SK-N-SH (cell line): ENCODE measurements around the gene HHAT. TPM values are rescaled to one million over a fixed set of nuclear protein-coding genes. Genes with fewer than 3 reads are reported as not detected.

Experiments
- CTCF ChIA-PET: fragments of 300-600, 350-600 bp; formaldehyde crosslinking; extraction: SDS; loops from one replicate; lab custom pipeline; 2021; lab: Yijun Ruan, JAX
- POLR2A ChIA-PET: fragments of 350-600 bp; sonication (Branson Sonifier 250); formaldehyde crosslinking; extraction: SDS; loops from one replicate; lab custom pipeline; 2020; ENCODE audit warnings: antibody characterized with exemption, inconsistent platforms; lab: Yijun Ruan, JAX
- DNase-seq: peaks from one replicate; pipeline ENCODE4 v3.0.0; 2012
- H2AFZ ChIP-seq: fragments of 200-600 bp; sonication (generic); 2 replicates; pipeline ENCODE4 v1.8.1; 2016; ENCODE audit warnings: antibody characterized with exemption, mild to moderate bottlenecking, low read depth
- H3F3A ChIP-seq: fragments of 200-600 bp; sonication (generic); replicated peaks from 2 replicates; pipeline ENCODE3; 2016; ENCODE audit warnings: antibody characterized with exemption, mild to moderate bottlenecking; ENCODE audit not compliant: insufficient read depth
- H3K27ac ChIP-seq, 2 experiments: fragments of 200-500 bp in 1 of 2; fragments of 200-600 bp in 1 of 2; sonication (Bioruptor generic) in 1 of 2; sonication (generic), shearing (Covaris generic) in 1 of 2; 2 replicates each; pipeline versions ENCODE4 v1.5.1 to v1.6.1; 2014 to 2016; ENCODE audit warnings: low read depth in 2 of 2, inconsistent platforms in 1 of 2, low read length in 1 of 2, mild to moderate bottlenecking in 1 of 2, mixed read lengths in 1 of 2
- H3K27me3 ChIP-seq: fragments of 200-600 bp; sonication (generic), shearing (Covaris generic); 2 replicates; pipeline ENCODE4 v1.6.1; 2016; ENCODE audit warnings: mixed run types; ENCODE audit not compliant: insufficient read depth
- H3K36me3 ChIP-seq, 2 experiments: fragments of 200-500 bp in 1 of 2; fragments of 200-600 bp in 1 of 2; sonication (Bioruptor generic) in 1 of 2; sonication (generic) in 1 of 2; replicated peaks in 1 of 2; 2 replicates each; pipeline versions ENCODE3 to v1.5.1; 2014 to 2016; ENCODE audit warnings: low read length in 1 of 2, mild to moderate bottlenecking in 1 of 2; ENCODE audit not compliant: insufficient read depth in 2 of 2, control insufficient read depth in 1 of 2
- H3K4me1 ChIP-seq, 2 experiments: fragments of 200-500 bp in 1 of 2; fragments of 200-600 bp in 1 of 2; sonication (Bioruptor generic) in 1 of 2; sonication (generic), shearing (Covaris generic) in 1 of 2; 2 replicates each; pipeline versions ENCODE4 v1.5.1 to v1.6.1; 2014 to 2016; ENCODE audit warnings: low read depth in 1 of 2, low read length in 1 of 2, mixed run types in 1 of 2; ENCODE audit not compliant: insufficient read depth in 2 of 2, control insufficient read depth in 1 of 2
- H3K4me2 ChIP-seq: fragments of 200-600 bp; sonication (generic), shearing (Covaris generic); 2 replicates; pipeline ENCODE4 v1.6.1; 2017; ENCODE audit warnings: mixed run types
- H3K4me3 ChIP-seq, 2 experiments: fragments of 200-500 bp in 1 of 2; fragments of 200-600 bp in 1 of 2; sonication (Bioruptor generic) in 1 of 2; sonication (generic), shearing (Covaris generic) in 1 of 2; 2 replicates each; pipeline versions ENCODE4 v1.5.1 to v1.8.1; 2014 to 2016; ENCODE audit warnings: low read depth in 2 of 2, inconsistent platforms in 1 of 2, low read length in 1 of 2, mild to moderate bottlenecking in 1 of 2, mixed read lengths in 1 of 2, moderate library complexity in 1 of 2
- H3K79me2 ChIP-seq: fragments of 200-600 bp; sonication (generic); 2 replicates; pipeline ENCODE4 v1.8.1; 2017; ENCODE audit warnings: mild to moderate bottlenecking; ENCODE audit not compliant: insufficient read depth
- H3K9ac ChIP-seq: fragments of 200-600 bp; sonication (generic); 2 replicates; pipeline ENCODE4 v1.6.1; 2017; ENCODE audit warnings: mixed run types
- H3K9me2 ChIP-seq: fragments of 200-600 bp; sonication (generic); 2 replicates; pipeline ENCODE4 v1.6.1; 2017; ENCODE audit warnings: mixed run types
- H3K9me3 ChIP-seq: fragments of 200-600 bp; sonication (generic); 2 replicates; pipeline ENCODE4 v1.6.1; 2017; ENCODE audit warnings: mixed run types, mild to moderate bottlenecking, moderate library complexity
- H4K20me1 ChIP-seq: fragments of 200-600 bp; sonication (generic); 2 replicates; pipeline ENCODE4 v1.6.1; 2017; ENCODE audit warnings: mild to moderate bottlenecking, mixed run types; ENCODE audit not compliant: insufficient read depth
- ELF1 ChIP-seq: IDR thresholded peaks from 2 replicates; pipeline ENCODE4 v1.4.0; 2012
- EZH2phosphoT487 ChIP-seq: fragments of 200-600 bp; sonication (generic); IDR thresholded peaks from 2 replicates; pipeline ENCODE4 v1.6.1; 2017; ENCODE audit warnings: low read depth, mixed run types, mild to moderate bottlenecking, antibody characterized with exemption, moderate library complexity, borderline replicate concordance
- FOXJ3 ChIP-seq: sonication (generic); formaldehyde crosslinking; IDR thresholded peaks from 2 replicates; pipeline ENCODE4 v1.5.1; 2020; ENCODE audit warnings: mild to moderate bottlenecking, missing genetic modification reagents
- GATA2 ChIP-seq: sonication (generic); formaldehyde crosslinking; IDR thresholded peaks from 2 replicates; pipeline ENCODE4 v1.5.0; 2020; ENCODE audit warnings: mild to moderate bottlenecking, missing genetic modification reagents
- JUND ChIP-seq: IDR thresholded peaks from 2 replicates; pipeline ENCODE4 v1.4.0; 2012
- SIN3A ChIP-seq: IDR thresholded peaks from 2 replicates; pipeline ENCODE4 v1.6.1; 2012; ENCODE audit warnings: low read depth, mild to moderate bottlenecking, low read length, moderate library complexity, borderline replicate concordance
- TCF12 ChIP-seq: IDR thresholded peaks from 2 replicates; pipeline ENCODE4 v1.4.0; 2012
- TEAD4 ChIP-seq: IDR thresholded peaks from 2 replicates; pipeline ENCODE4 v1.4.0; 2012; ENCODE audit warnings: mild to moderate bottlenecking, borderline replicate concordance; ENCODE audit not compliant: insufficient read depth
- YY1 ChIP-seq: IDR thresholded peaks from 2 replicates; pipeline ENCODE4 v1.4.0; 2012; ENCODE audit warnings: low read depth, mild to moderate bottlenecking
- WGBS: methylation state at CpG from one replicate; pipeline ENCODE4 v1.1.6; 2017; ENCODE audit warnings: low lambda C conversion rate; 5-methylcytosine and 5-hydroxymethylcytosine counted together
- polyA plus RNA-seq, 3 experiments: library from polyadenylated mRNA; depleted of rRNA; stranded (reverse); fragments of >200 nt; gene quantifications; 2 replicates each; pipeline ENCODE4 v1.2.3, GENCODE V29; 2012
- TF ChIP-seq, protein P1 (sequence below): IDR thresholded peaks from 2 replicates; pipeline ENCODE4 v1.4.0; 2012; ENCODE audit warnings: low read depth, borderline replicate concordance
- TF ChIP-seq, protein P2 (sequence below): IDR thresholded peaks from 2 replicates; pipeline ENCODE4 v1.6.1; 2012; ENCODE audit warnings: mild to moderate bottlenecking, low read depth, low read length, moderate library complexity
- TF ChIP-seq, protein P3 (sequence below): fragments of 150-350 bp; IDR thresholded peaks from 2 replicates; pipeline ENCODE4 v1.6.1; 2017; ENCODE audit warnings: antibody characterized with exemption, low read length, low read depth, borderline replicate concordance

The HHAT gene
- polyA plus RNA-seq, 1 of the 3 experiments (the other 2 are of a cell fraction), result 8.1 TPM

DNA sequence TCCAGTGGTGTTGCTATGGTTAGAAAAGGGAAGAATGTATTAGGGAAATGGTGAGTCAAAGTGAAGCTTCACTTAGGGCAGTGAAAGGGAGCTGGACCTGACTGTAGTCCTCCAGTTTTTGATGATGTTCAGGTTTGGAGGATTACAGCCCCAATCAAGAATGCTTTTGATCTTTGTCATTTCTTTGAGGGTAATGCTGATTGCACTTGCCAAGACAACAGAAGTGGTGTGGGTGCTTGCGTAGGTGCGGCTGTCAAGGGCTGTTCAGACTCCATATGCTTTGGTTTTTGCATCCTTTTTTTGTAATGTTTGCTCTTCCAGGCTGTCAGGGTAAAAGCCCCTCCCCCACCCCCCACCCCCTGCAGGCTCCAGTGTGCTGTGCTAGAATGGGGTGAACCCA, 38.9 kb downstream of the HHAT start (continued):
- TF ChIP-seq, protein P1, sequence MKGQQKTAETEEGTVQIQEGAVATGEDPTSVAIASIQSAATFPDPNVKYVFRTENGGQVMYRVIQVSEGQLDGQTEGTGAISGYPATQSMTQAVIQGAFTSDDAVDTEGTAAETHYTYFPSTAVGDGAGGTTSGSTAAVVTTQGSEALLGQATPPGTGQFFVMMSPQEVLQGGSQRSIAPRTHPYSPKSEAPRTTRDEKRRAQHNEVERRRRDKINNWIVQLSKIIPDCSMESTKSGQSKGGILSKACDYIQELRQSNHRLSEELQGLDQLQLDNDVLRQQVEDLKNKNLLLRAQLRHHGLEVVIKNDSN, result no peak
- TF ChIP-seq TEAD4, result no peak
- no peak for TF ChIP-seq GATA2 (CRISPR knock-in tag)
- TF ChIP-seq ELF1, result no peak
- no peak for TF ChIP-seq YY1
- TF ChIP-seq FOXJ3 (CRISPR knock-in tag), result no peak
- TF ChIP-seq EZH2phosphoT487, result no peak

- Histone ChIP-seq H3K27me3 (no peaks in the 10 kb centered on the region), H2AFZ (no peak overlapping the region), H3K9me2 (no peaks in the 10 kb centered on the region), H3F3A (peaks cover 13% of the 10 kb centered on the region), H3K36me3 (no peaks in the 10 kb centered on the region), H4K20me1 (no peaks in the 10 kb centered on the region), H3K9me3 (no peaks in the 10 kb centered on the region), H3K4me1 (peaks cover 0 to 6% of the 10 kb centered on the region in 2 experiments; a peak in 1 of 4 replicates), H3K4me2 (no peak overlapping the region), H3K79me2 (no peaks in the 10 kb centered on the region), H3K9ac (no peak overlapping the region), H3K4me3 (no peak overlapping the region), H3K27ac (no peak overlapping the region)
- ChIA-PET POLR2A (no interaction called here), CTCF (interaction anchor here (0.9 to 1.1 kb wide), 2 partner anchors 8 to 11 kb away, joined by 3 read pairs; no protein-coding TSS in a partner anchor)
- TF ChIP-seq JUND (no peak), SIN3A (no peak)
- TF ChIP-seq, protein P2, sequence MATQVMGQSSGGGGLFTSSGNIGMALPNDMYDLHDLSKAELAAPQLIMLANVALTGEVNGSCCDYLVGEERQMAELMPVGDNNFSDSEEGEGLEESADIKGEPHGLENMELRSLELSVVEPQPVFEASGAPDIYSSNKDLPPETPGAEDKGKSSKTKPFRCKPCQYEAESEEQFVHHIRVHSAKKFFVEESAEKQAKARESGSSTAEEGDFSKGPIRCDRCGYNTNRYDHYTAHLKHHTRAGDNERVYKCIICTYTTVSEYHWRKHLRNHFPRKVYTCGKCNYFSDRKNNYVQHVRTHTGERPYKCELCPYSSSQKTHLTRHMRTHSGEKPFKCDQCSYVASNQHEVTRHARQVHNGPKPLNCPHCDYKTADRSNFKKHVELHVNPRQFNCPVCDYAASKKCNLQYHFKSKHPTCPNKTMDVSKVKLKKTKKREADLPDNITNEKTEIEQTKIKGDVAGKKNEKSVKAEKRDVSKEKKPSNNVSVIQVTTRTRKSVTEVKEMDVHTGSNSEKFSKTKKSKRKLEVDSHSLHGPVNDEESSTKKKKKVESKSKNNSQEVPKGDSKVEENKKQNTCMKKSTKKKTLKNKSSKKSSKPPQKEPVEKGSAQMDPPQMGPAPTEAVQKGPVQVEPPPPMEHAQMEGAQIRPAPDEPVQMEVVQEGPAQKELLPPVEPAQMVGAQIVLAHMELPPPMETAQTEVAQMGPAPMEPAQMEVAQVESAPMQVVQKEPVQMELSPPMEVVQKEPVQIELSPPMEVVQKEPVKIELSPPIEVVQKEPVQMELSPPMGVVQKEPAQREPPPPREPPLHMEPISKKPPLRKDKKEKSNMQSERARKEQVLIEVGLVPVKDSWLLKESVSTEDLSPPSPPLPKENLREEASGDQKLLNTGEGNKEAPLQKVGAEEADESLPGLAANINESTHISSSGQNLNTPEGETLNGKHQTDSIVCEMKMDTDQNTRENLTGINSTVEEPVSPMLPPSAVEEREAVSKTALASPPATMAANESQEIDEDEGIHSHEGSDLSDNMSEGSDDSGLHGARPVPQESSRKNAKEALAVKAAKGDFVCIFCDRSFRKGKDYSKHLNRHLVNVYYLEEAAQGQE, result no peak
- no peak for DNase-seq
- 90% methylated on average over 4 of the region's 4 CpGs for WGBS
Observed at GRCh38 chr1:210369425-210369824, 40.7 kb downstream of the HHAT start.

DNA sequence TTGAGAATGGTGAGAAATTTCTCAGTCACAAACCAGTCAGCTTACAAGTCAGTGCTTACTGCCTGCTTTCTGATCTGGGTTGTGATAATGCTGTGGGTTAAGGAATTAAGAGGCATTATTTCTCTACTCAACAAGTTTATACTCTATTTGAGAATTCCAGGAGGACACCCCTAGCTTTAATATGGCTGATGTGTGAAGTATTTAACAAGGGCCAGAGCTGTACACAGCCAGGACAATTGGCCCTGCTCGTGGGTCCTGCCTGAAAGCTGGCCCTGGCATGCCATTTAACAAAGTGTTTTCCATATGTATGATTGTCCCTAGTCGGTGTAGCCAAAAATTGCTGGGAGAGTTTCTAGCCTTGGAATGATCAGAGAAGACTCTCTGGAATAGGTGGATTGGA, 43.2 kb downstream of the HHAT start:
- H3K4me3 ChIP-seq, result no peak overlapping the region
- H2AFZ ChIP-seq, result no peak overlapping the region
- 88% methylated on average over 2 of the region's 2 CpGs for WGBS
- no peak overlapping the region for H3K9ac ChIP-seq
- ChIA-PET CTCF (no interaction called here), POLR2A (no interaction called here)
- no peaks in the 10 kb centered on the region for H3K9me3 ChIP-seq
- no peaks in the 10 kb centered on the region for H3K36me3 ChIP-seq
- peaks cover 0 to 22% of the 10 kb centered on the region in 2 experiments for H3K4me1 ChIP-seq
- no peak overlapping the region for H3K4me2 ChIP-seq
- H4K20me1 ChIP-seq, result no peaks in the 10 kb centered on the region
- no peak overlapping the region for H3K27ac ChIP-seq
- TF ChIP-seq TCF12, result no peak
- TF ChIP-seq, protein P3, sequence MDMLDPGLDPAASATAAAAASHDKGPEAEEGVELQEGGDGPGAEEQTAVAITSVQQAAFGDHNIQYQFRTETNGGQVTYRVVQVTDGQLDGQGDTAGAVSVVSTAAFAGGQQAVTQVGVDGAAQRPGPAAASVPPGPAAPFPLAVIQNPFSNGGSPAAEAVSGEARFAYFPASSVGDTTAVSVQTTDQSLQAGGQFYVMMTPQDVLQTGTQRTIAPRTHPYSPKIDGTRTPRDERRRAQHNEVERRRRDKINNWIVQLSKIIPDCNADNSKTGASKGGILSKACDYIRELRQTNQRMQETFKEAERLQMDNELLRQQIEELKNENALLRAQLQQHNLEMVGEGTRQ, result no peak
- no peak for DNase-seq
- no peaks in the 10 kb centered on the region for H3K9me2 ChIP-seq
- H3F3A ChIP-seq, result peaks cover 18% of the 10 kb centered on the region
- H3K79me2 ChIP-seq, result no peaks in the 10 kb centered on the region
- no peaks in the 10 kb centered on the region for H3K27me3 ChIP-seq
